ENCODE measurements around the gene SPTLC3. TPM values are rescaled to one million over a fixed set of nuclear protein-coding genes. Genes with fewer than 3 reads are reported as not detected.

Gene SPTLC3
- total and polyA plus RNA-seq, 2 donors = 3.4 to 3.8 TPM

DNA sequence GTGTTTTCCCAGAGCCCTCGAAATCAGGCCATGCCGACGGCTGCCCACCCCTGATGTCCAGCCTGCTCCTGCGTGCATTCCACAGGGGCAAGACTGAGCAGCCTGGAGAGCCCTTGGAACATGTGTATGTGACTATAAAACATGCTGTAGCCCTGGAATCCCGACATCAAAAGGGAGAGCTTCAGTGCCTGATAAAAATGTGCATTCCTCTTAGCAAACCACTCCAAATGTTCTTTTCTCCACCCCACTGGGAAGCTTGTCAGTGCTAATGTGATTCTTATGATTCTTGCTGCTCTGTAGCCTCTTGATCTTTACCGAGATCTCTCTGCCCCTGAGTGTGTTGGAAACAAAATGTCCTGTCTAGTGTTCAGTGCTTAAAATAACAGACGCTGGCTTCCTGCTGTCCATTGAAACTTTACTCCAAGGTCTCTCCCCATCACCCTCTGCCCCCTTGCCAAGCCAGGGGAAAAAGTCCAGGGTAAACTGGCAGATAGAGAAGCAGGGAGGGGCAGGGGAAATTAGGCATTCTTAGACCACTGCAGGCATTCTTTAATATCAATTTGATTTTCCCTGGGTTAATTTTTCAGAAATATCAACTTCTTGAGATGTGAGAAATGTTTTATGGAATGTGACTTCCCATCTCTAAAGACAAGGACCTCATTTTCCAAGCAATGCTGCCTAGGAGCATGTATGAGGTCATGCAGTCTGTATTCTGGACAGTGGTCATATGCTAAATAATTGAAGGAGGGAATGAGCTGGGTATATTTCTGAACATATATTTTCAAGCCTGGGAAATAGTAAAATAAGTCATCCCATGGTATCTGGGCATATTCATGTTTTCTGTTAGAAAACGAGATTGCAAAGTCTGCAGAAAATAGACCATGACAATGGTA, 138.5 kb downstream of the SPTLC3 start:
- no peak overlapping the region for H3K27ac ChIP-seq (ENCODE audit: low read depth in 1 of 2, low read length in 1 of 2)
- no peaks in the 10 kb centered on the region for H3K4me1 ChIP-seq (ENCODE audit: control insufficient read depth in 2 of 2, insufficient read depth in 2 of 2, low read length in 2 of 2)
- H3K9me3 ChIP-seq (ENCODE audit: control insufficient read depth in 2 of 2, insufficient read depth in 1 of 2, low read length in 1 of 2) = no peaks in the 10 kb centered on the region
- H3K4me3 ChIP-seq (ENCODE audit: low read length in 2 of 2) = no peak overlapping the region
- DNase-seq (ENCODE audit: low read depth in 6 of 9, low spot score in 9 of 9) = no peak
- no peaks in the 10 kb centered on the region for H3K36me3 ChIP-seq (ENCODE audit: control insufficient read depth in 2 of 2, insufficient read depth in 2 of 2, low read length in 1 of 2)
- 92% methylated on average over 8 of the region's 8 CpGs for WGBS
- H3K27me3 ChIP-seq (ENCODE audit: control insufficient read depth in 2 of 2, insufficient read depth in 1 of 2, low read length in 1 of 2) = peaks cover 0 to 2% of the 10 kb centered on the region in 2 donors

GRCh38 chr20:13147971-13148370, 139.2 kb downstream of the SPTLC3 start:
- WGBS = 95% methylated on average over 3 of the region's 3 CpGs
- no peaks in the 10 kb centered on the region for H3K4me1 ChIP-seq (ENCODE audit: control insufficient read depth in 2 of 2, insufficient read depth in 2 of 2, low read length in 2 of 2)
- no peaks in the 10 kb centered on the region for H3K36me3 ChIP-seq (ENCODE audit: control insufficient read depth in 2 of 2, insufficient read depth in 2 of 2, low read length in 1 of 2)
- no peak overlapping the region for H3K27ac ChIP-seq (ENCODE audit: low read depth in 1 of 2, low read length in 1 of 2)
- no peak for DNase-seq (ENCODE audit: low read depth in 6 of 9, low spot score in 9 of 9)
- H3K4me3 ChIP-seq (ENCODE audit: low read length in 2 of 2) = no peak overlapping the region
- H3K27me3 ChIP-seq (ENCODE audit: control insufficient read depth in 2 of 2, insufficient read depth in 1 of 2, low read length in 1 of 2) = peaks cover 0 to 2% of the 10 kb centered on the region in 2 donors
- H3K9me3 ChIP-seq (ENCODE audit: control insufficient read depth in 2 of 2, insufficient read depth in 1 of 2, low read length in 1 of 2) = no peaks in the 10 kb centered on the region

DNA sequence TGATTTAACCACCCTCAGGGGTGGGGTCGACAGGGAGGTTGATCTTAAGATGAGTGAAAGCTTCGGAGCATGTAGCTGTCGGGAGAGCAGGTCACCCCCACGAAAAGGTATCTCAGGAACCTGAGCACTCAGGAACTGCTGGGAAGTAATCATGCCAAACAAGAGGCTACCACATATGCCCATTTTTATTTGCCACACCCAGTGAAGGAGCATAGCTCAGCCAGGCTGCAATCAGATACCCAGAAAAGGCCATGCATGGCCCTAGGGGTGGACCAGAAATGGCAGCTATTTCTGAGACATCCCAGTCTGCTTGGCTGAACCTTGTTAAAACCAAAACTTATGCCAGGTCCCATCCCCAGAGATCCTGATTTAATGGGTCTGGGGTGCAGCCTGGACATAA, 139.6 kb downstream of the SPTLC3 start:
- Histone ChIP-seq H3K27me3 (ENCODE audit: control insufficient read depth in 2 of 2, insufficient read depth in 1 of 2, low read length in 1 of 2) (peaks cover 0 to 2% of the 10 kb centered on the region in 2 donors), H3K4me1 (ENCODE audit: control insufficient read depth in 2 of 2, insufficient read depth in 2 of 2, low read length in 2 of 2) (no peaks in the 10 kb centered on the region), H3K27ac (ENCODE audit: low read depth in 1 of 2, low read length in 1 of 2) (no peak overlapping the region), H3K4me3 (ENCODE audit: low read length in 2 of 2) (no peak overlapping the region), H3K36me3 (ENCODE audit: control insufficient read depth in 2 of 2, insufficient read depth in 2 of 2, low read length in 1 of 2) (no peaks in the 10 kb centered on the region), H3K9me3 (ENCODE audit: control insufficient read depth in 2 of 2, insufficient read depth in 1 of 2, low read length in 1 of 2) (no peaks in the 10 kb centered on the region)
- no peak for DNase-seq (ENCODE audit: low read depth in 6 of 9, low spot score in 9 of 9)
- 90% methylated on average over 4 of the region's 4 CpGs for WGBS

DNA sequence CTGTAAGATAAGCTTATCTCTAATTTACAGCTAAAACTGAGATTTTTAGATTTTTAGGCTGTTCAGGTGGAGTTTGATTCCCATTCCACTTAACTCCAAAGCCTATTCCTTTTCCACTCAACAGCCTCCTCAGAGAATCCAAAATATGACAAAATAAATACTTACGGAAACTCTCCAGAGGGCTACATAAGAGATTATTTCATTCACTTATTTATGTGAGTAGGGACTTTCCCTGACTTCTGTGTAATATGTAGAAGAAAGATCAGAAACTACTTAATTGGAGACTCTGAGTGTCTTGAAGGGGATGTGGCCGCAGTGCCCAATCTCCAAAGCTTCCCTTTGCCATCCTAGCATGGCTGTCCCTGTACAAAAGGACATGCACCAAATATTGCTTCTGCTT, 140.2 kb downstream of the SPTLC3 start:
- WGBS = 97% methylated on average over 2 of the region's 2 CpGs
- H3K27me3 ChIP-seq (ENCODE audit: control insufficient read depth in 2 of 2, insufficient read depth in 1 of 2, low read length in 1 of 2) = peaks cover 0 to 2% of the 10 kb centered on the region in 2 donors
- H3K27ac ChIP-seq (ENCODE audit: low read depth in 1 of 2, low read length in 1 of 2) = no peak overlapping the region
- no peaks in the 10 kb centered on the region for H3K9me3 ChIP-seq (ENCODE audit: control insufficient read depth in 2 of 2, insufficient read depth in 1 of 2, low read length in 1 of 2)
- DNase-seq (ENCODE audit: low read depth in 6 of 9, low spot score in 9 of 9) = no peak
- H3K4me1 ChIP-seq (ENCODE audit: control insufficient read depth in 2 of 2, insufficient read depth in 2 of 2, low read length in 2 of 2) = no peaks in the 10 kb centered on the region
- no peak overlapping the region for H3K4me3 ChIP-seq (ENCODE audit: low read length in 2 of 2)
- no peaks in the 10 kb centered on the region for H3K36me3 ChIP-seq (ENCODE audit: control insufficient read depth in 2 of 2, insufficient read depth in 2 of 2, low read length in 1 of 2)

DNA sequence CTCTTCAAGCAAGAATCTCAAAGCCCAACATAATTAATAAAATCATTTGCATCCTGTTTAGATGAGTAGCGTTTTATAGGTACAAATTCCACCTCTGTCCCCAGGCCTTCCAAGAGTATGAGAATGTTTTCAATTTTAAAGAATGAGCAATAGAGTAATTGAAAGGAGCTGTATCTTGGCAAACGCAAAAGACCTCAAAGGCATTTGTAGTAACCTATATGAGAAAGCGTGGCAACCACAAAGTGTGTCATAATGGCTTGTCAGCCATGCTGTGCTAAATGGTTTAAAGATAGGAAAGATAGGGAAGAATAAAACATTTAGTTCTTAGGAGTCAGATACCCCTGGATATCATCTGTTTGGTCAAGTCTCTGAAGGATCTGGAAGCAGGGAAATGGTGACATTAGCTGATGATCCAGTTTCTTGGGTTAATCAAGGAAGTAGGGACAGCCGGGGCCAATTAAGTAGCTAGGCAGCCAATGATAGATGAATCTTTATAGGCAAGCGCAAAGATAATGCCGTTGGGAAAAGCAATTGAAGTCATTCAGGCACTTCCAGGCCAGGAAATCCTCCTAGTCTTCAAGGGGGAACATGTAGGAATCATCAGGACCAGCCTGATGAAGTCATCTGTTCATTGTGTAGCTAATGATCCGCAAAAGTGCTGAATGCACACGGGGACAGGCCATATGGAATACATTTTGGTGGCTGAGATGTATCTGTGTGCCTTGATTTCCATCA, 140.8 kb downstream of the SPTLC3 start:
- 91% methylated on average over 8 of the region's 8 CpGs for WGBS
- Histone ChIP-seq H3K36me3 (ENCODE audit: control insufficient read depth in 2 of 2, insufficient read depth in 2 of 2, low read length in 1 of 2) (no peaks in the 10 kb centered on the region), H3K4me1 (ENCODE audit: control insufficient read depth in 2 of 2, insufficient read depth in 2 of 2, low read length in 2 of 2) (no peaks in the 10 kb centered on the region), H3K27me3 (ENCODE audit: control insufficient read depth in 2 of 2, insufficient read depth in 1 of 2, low read length in 1 of 2) (peaks cover 0 to 2% of the 10 kb centered on the region in 2 donors), H3K27ac (ENCODE audit: low read depth in 1 of 2, low read length in 1 of 2) (no peak overlapping the region), H3K9me3 (ENCODE audit: control insufficient read depth in 2 of 2, insufficient read depth in 1 of 2, low read length in 1 of 2) (no peaks in the 10 kb centered on the region), H3K4me3 (ENCODE audit: low read length in 2 of 2) (no peak overlapping the region)
- no peak for DNase-seq (ENCODE audit: low read depth in 6 of 9, low spot score in 9 of 9)

GRCh38 chr20:13158369-13158768, 149.6 kb downstream of the SPTLC3 start:
- H3K27ac ChIP-seq (ENCODE audit: low read depth in 1 of 2, low read length in 1 of 2) = no peak overlapping the region
- H3K9me3 ChIP-seq (ENCODE audit: control insufficient read depth in 2 of 2, insufficient read depth in 1 of 2, low read length in 1 of 2) = no peaks in the 10 kb centered on the region
- no peak for DNase-seq (ENCODE audit: low read depth in 6 of 9, low spot score in 9 of 9)
- no peaks in the 10 kb centered on the region for H3K36me3 ChIP-seq (ENCODE audit: control insufficient read depth in 2 of 2, insufficient read depth in 2 of 2, low read length in 1 of 2)
- whole genome bisulfite sequencing = 90% methylated on average over 4 of the region's 4 CpGs
- no peak overlapping the region for H3K4me3 ChIP-seq (ENCODE audit: low read length in 2 of 2)
- no peaks in the 10 kb centered on the region for H3K27me3 ChIP-seq (ENCODE audit: control insufficient read depth in 2 of 2, insufficient read depth in 1 of 2, low read length in 1 of 2)
- H3K4me1 ChIP-seq (ENCODE audit: control insufficient read depth in 2 of 2, insufficient read depth in 2 of 2, low read length in 2 of 2) = no peaks in the 10 kb centered on the region

DNA sequence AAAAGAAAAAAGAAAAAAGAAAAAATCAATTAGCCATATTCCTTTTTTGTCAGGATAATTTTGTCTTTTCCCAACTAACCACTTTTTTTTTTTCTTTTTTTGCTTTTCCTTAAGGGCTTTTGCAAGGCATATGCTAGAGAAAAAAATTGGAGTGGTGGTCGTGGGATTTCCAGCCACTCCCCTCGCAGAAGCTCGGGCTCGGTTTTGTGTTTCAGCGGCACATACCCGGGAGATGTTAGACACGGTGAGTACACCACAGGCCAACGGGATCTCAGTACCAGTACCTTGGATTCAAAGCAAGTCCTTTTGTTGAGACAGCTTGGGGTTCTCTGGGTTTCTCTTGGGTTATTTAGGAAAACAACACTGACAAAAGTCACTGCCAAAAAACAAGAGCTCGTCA, 151.1 kb downstream of the SPTLC3 start:
- no peak for DNase-seq (ENCODE audit: low read depth in 6 of 9, low spot score in 9 of 9)
- Histone ChIP-seq H3K4me1 (ENCODE audit: control insufficient read depth in 2 of 2, insufficient read depth in 2 of 2, low read length in 2 of 2) (no peaks in the 10 kb centered on the region), H3K27me3 (ENCODE audit: control insufficient read depth in 2 of 2, insufficient read depth in 1 of 2, low read length in 1 of 2) (no peaks in the 10 kb centered on the region), H3K9me3 (ENCODE audit: control insufficient read depth in 2 of 2, insufficient read depth in 1 of 2, low read length in 1 of 2) (no peaks in the 10 kb centered on the region), H3K4me3 (ENCODE audit: low read length in 2 of 2) (no peak overlapping the region), H3K27ac (ENCODE audit: low read depth in 1 of 2, low read length in 1 of 2) (no peak overlapping the region), H3K36me3 (ENCODE audit: control insufficient read depth in 2 of 2, insufficient read depth in 2 of 2, low read length in 1 of 2) (no peaks in the 10 kb centered on the region)
- WGBS = 97% methylated on average over 9 of the region's 9 CpGs

DNA sequence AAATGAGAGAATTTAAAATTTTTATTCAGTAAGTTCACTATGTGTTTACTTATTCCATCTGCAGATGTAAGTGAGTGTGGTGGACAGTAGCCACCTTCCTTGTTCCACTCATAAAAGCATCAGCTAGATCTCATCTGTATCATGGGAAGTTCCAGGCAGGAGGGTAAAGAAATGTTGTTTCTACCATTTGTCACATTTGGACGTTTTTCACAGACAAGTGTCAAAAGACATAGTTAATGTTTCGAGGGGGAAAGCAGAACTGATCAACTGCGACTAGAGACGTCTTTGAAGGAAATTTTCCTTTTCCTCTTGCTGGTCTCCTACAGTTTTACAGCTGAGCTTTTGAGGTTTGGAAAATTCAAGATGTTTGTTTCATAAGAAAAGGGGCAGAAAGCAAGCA, 156.4 kb downstream of the SPTLC3 start:
- Histone ChIP-seq H3K27ac (ENCODE audit: low read depth in 1 of 2, low read length in 1 of 2) (no peak overlapping the region), H3K36me3 (ENCODE audit: control insufficient read depth in 2 of 2, insufficient read depth in 2 of 2, low read length in 1 of 2) (no peaks in the 10 kb centered on the region), H3K9me3 (ENCODE audit: control insufficient read depth in 2 of 2, insufficient read depth in 1 of 2, low read length in 1 of 2) (no peaks in the 10 kb centered on the region), H3K4me3 (ENCODE audit: low read length in 2 of 2) (no peak overlapping the region), H3K27me3 (ENCODE audit: control insufficient read depth in 2 of 2, insufficient read depth in 1 of 2, low read length in 1 of 2) (no peaks in the 10 kb centered on the region), H3K4me1 (ENCODE audit: control insufficient read depth in 2 of 2, insufficient read depth in 2 of 2, low read length in 2 of 2) (no peaks in the 10 kb centered on the region)
- no peak for DNase-seq (ENCODE audit: low read depth in 6 of 9, low spot score in 9 of 9)
- 80% methylated on average over 4 of the region's 4 CpGs for WGBS

DNA sequence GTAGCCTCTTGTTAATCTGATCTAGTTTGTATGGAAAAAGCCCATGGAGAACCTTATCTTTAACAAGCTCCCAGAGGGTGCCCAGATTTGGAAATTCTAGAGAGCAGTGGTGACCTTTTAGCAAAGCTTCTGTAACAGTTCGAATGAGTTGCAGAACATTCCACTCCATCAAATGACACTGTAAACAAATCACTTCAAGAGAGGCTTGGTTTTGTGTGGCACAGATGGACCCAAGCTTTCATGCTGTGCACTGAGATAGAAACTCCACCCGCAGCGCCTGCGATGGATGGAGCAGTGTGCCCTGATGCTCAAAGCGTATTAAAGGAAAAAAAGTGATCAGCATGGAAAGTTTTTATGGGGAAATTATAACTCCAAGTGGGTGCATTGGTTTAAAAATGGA, 157.2 kb downstream of the SPTLC3 start:
- DNase-seq (ENCODE audit: low read depth in 6 of 9, low spot score in 9 of 9) = no peak
- no peaks in the 10 kb centered on the region for H3K36me3 ChIP-seq (ENCODE audit: control insufficient read depth in 2 of 2, insufficient read depth in 2 of 2, low read length in 1 of 2)
- H3K9me3 ChIP-seq (ENCODE audit: control insufficient read depth in 2 of 2, insufficient read depth in 1 of 2, low read length in 1 of 2) = no peaks in the 10 kb centered on the region
- no peaks in the 10 kb centered on the region for H3K4me1 ChIP-seq (ENCODE audit: control insufficient read depth in 2 of 2, insufficient read depth in 2 of 2, low read length in 2 of 2)
- H3K27ac ChIP-seq (ENCODE audit: low read depth in 1 of 2, low read length in 1 of 2) = no peak overlapping the region
- 96% methylated on average over 5 of the region's 5 CpGs for whole genome bisulfite sequencing
- H3K4me3 ChIP-seq (ENCODE audit: low read length in 2 of 2) = no peak overlapping the region
- H3K27me3 ChIP-seq (ENCODE audit: control insufficient read depth in 2 of 2, insufficient read depth in 1 of 2, low read length in 1 of 2) = no peaks in the 10 kb centered on the region
